NCI-H446 treated with DMSO at 0.1 percent for 48 hours (cell line): ENCODE results near the gene RNASE13.

Experiments used
- DNase-seq: peaks from one replicate; lab custom pipeline; 2025; lab: John Stamatoyannopoulos, UW

RNASE13 gene

GRCh38 chr14:21034707-21035106, at the start of gene RNASE13:
Gene RNASE13 (minus strand): TSS chr14:21034807. CDS start chr14:21034288, 519 bp downstream.
- no peak for DNase-seq

- DNase-seq: no peak
These were observed 49.8 kb upstream of the RNASE13 start for GRCh38 chr14:21084396-21084795.

GRCh38 chr14:21083565-21084325, 49.1 kb upstream of the RNASE13 start:
- DNase-seq: no peak

- no peak for DNase-seq
These were observed 47.0 kb upstream of the RNASE13 start for GRCh38 chr14:21081521-21082142.

- no peak for DNase-seq
These were observed 44.1 kb upstream of the RNASE13 start for GRCh38 chr14:21078726-21079125.

- no peak for DNase-seq
These were observed 43.7 kb upstream of the RNASE13 start for GRCh38 chr14:21078287-21078686.

- DNase-seq: no peak
These were observed 43.1 kb upstream of the RNASE13 start for GRCh38 chr14:21077672-21078071.

- no peak for DNase-seq
These were observed 41.3 kb upstream of the RNASE13 start for GRCh38 chr14:21075719-21076437.

- no peak for DNase-seq
These were observed 40.0 kb upstream of the RNASE13 start for GRCh38 chr14:21074398-21075272.

- no peak for DNase-seq
These were observed 39.3 kb upstream of the RNASE13 start for GRCh38 chr14:21073921-21074320.

GRCh38 chr14:21072781-21073339, 38.3 kb upstream of the RNASE13 start:
- no peak for DNase-seq

GRCh38 chr14:21072031-21072473, 37.4 kb upstream of the RNASE13 start:
- no peak for DNase-seq

GRCh38 chr14:21071225-21072030, 36.8 kb upstream of the RNASE13 start:
- DNase-seq: peak; percentile 56

GRCh38 chr14:21070610-21071224, 36.1 kb upstream of the RNASE13 start:
- no peak for DNase-seq

GRCh38 chr14:21070083-21070609, 35.5 kb upstream of the RNASE13 start, which contains the start of gene ARHGEF40:
Gene ARHGEF40 (plus strand): TSS chr14:21070304. CDS start chr14:21070397, 93 bp downstream.
- DNase-seq: no peak

- no peak for DNase-seq
These were observed 34.9 kb upstream of the RNASE13 start for GRCh38 chr14:21069388-21070082.

GRCh38 chr14:21068521-21069387, 34.1 kb upstream of the RNASE13 start:
- peak; percentile 27 for DNase-seq

- DNase-seq: no peak
These were observed 32.4 kb upstream of the RNASE13 start for GRCh38 chr14:21066882-21067502.
